ENCODE measurements around the gene TNFSF15.

Gene TNFSF15

DNA sequence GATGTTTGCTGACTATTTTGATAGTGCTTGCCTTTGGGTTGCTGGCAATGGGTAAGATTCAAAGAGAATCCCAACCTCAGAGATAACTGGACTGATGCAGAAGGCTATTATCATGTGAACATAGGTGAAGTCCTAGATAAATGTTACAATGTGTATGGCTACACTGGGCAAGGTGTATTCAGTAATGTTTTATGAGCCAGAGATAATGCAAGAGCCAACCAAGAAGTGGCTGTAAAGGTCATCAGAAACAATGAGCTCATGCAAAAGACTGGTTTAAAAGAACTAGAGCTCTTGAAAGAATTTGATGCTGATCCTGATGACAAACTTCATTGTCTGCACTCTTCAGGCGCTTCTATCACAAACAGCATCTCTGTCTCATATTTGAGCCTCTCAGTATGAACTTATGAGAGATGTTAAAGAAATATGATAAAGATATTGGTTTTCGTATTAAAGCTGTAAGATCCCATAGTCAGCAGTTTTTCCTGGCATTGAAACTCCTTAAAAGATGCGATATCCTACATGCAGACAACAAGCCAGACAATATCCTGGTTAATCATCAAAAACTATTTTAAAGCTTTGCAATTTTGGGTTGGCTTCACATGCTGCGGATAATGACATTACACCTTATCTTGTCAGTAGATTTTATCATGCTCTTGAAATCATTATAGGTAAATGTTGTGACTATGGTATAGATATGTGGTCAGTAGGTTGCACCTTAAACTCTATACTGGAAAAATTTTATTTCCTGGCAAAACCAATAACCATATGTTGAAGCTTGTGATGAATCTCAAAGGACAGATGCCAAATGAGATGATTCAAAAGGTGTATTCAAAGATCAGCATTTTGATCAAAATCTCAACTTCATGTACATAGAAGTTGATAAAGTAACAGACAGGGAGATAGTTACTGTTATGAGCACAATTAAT lies 41.9 kb upstream of the TNFSF15 start (continued):
- TF ChIP-seq ZNF624 (tag by site-specific recombination; IDR thresholded peaks at IDR 0.05), result no peak
- TF ChIP-seq ZNF146 (tag by site-specific recombination; IDR thresholded peaks at IDR 0.05), result no peak
- no peak for TF ChIP-seq YY2 (tag by site-specific recombination; IDR thresholded peaks at IDR 0.05)
- TF ChIP-seq KLF16 (tag by site-specific recombination; IDR thresholded peaks at IDR 0.05), result no peak
- no peak for TF ChIP-seq ZNF211 (tag by site-specific recombination; IDR thresholded peaks at IDR 0.05; ENCODE audit: low read depth)
- TF ChIP-seq ZNF843 (tag by site-specific recombination; IDR thresholded peaks at IDR 0.05), result no peak
- no peak for TF ChIP-seq HOXC10 (CRISPR knock-in tag; IDR thresholded peaks at IDR 0.05)
- TF ChIP-seq, protein P1, sequence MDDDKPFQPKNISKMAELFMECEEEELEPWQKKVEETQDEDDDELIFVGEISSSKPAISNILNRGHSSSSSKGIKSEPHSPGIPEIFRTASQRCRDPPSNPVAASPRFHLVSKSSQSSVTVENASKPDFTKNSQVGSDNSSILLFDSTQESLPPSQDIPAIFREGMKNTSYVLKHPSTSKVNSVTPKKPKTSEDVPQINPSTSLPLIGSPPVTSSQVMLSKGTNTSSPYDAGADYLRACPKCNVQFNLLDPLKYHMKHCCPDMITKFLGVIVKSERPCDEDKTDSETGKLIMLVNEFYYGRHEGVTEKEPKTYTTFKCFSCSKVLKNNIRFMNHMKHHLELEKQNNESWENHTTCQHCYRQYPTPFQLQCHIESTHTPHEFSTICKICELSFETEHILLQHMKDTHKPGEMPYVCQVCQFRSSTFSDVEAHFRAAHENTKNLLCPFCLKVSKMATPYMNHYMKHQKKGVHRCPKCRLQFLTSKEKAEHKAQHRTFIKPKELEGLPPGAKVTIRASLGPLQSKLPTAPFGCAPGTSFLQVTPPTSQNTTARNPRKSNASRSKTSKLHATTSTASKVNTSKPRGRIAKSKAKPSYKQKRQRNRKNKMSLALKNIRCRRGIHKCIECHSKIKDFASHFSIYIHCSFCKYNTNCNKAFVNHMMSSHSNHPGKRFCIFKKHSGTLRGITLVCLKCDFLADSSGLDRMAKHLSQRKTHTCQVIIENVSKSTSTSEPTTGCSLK (tag by site-specific recombination; IDR thresholded peaks at IDR 0.05), result no peak
- no peak for TF ChIP-seq ZNF416 (tag by site-specific recombination; IDR thresholded peaks at IDR 0.05)
- TF ChIP-seq, protein P2, sequence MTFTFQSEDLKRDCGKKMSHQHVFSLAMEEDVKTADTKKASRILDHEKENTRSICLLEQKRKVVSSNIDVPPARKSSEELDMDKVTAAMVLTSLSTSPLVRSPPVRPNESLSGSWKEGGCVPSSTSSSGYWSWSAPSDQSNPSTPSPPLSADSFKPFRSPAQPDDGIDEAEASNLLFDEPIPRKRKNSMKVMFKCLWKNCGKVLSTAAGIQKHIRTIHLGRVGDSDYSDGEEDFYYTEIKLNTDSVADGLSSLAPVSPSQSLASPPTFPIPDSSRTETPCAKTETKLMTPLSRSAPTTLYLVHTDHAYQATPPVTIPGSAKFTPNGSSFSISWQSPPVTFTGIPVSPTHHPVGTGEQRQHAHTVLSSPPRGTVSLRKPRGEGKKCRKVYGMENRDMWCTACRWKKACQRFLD (tag by site-specific recombination; IDR thresholded peaks at IDR 0.05), result no peak
- no peak for TF ChIP-seq ZNF324 (tag by site-specific recombination; IDR thresholded peaks at IDR 0.05)

DNA sequence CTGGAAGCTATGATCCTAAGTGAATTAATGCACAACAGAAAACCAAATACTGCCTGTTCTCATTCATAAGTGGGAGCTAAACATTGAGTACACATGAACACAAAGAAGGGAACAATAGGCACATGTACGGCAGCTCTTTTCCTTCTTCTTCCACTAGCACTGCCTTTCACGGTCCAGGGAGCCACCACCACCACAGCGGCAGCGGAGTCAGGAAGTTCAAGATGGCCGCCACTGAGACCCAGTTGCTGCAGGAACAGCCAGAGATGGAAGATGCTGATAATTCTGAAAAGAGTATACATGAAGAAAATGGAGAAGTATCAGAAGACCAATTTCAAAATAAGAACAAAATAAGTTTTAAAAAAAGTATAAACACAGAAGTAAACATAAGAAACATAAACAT lies 39.5 kb upstream of the TNFSF15 start:
- Histone ChIP-seq H3K4me1 (ENCODE audit: control insufficient read depth, insufficient read depth, low read length) (no peaks in the 10 kb centered on the region), H3K9me3 (ENCODE audit: control insufficient read depth, insufficient read depth, low read depth, low read length) (no peaks in the 10 kb centered on the region), H3K27ac (ENCODE audit: extremely low read depth, low read depth, low read length) (no peak overlapping the region), H3K4me3 (ENCODE audit: low read depth, low read length) (no peak overlapping the region), H3K36me3 (ENCODE audit: control insufficient read depth in 2 of 2, insufficient read depth in 1 of 2, low read length in 2 of 2) (no peaks in the 10 kb centered on the region)
- ChIA-PET CTCF (interaction anchor here (0.6 to 0.7 kb wide), 2 partner anchors 9 to 167 kb away, joined by 3 to 8 read pairs; no protein-coding TSS in a partner anchor), POLR2A (no interaction called here)
- TF ChIP-seq, protein P3, sequence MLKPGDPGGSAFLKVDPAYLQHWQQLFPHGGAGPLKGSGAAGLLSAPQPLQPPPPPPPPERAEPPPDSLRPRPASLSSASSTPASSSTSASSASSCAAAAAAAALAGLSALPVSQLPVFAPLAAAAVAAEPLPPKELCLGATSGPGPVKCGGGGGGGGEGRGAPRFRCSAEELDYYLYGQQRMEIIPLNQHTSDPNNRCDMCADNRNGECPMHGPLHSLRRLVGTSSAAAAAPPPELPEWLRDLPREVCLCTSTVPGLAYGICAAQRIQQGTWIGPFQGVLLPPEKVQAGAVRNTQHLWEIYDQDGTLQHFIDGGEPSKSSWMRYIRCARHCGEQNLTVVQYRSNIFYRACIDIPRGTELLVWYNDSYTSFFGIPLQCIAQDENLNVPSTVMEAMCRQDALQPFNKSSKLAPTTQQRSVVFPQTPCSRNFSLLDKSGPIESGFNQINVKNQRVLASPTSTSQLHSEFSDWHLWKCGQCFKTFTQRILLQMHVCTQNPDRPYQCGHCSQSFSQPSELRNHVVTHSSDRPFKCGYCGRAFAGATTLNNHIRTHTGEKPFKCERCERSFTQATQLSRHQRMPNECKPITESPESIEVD (tag by site-specific recombination; IDR thresholded peaks at IDR 0.05), result no peak
- TF ChIP-seq ZNF555 (tag by site-specific recombination; conservative IDR thresholded peaks at IDR 0.05) (no peak), HOXD13 (CRISPR knock-in tag; IDR thresholded peaks at IDR 0.05; ENCODE audit: borderline replicate concordance) (no peak), ZNF677 (tag by site-specific recombination; IDR thresholded peaks at IDR 0.05) (no peak), ZNF223 (tag by site-specific recombination; IDR thresholded peaks at IDR 0.05) (no peak), ZBTB21 (tag by site-specific recombination; IDR thresholded peaks at IDR 0.05) (no peak), KLF1 (tag by site-specific recombination; IDR thresholded peaks at IDR 0.05) (no peak)
- TF ChIP-seq, protein P4, sequence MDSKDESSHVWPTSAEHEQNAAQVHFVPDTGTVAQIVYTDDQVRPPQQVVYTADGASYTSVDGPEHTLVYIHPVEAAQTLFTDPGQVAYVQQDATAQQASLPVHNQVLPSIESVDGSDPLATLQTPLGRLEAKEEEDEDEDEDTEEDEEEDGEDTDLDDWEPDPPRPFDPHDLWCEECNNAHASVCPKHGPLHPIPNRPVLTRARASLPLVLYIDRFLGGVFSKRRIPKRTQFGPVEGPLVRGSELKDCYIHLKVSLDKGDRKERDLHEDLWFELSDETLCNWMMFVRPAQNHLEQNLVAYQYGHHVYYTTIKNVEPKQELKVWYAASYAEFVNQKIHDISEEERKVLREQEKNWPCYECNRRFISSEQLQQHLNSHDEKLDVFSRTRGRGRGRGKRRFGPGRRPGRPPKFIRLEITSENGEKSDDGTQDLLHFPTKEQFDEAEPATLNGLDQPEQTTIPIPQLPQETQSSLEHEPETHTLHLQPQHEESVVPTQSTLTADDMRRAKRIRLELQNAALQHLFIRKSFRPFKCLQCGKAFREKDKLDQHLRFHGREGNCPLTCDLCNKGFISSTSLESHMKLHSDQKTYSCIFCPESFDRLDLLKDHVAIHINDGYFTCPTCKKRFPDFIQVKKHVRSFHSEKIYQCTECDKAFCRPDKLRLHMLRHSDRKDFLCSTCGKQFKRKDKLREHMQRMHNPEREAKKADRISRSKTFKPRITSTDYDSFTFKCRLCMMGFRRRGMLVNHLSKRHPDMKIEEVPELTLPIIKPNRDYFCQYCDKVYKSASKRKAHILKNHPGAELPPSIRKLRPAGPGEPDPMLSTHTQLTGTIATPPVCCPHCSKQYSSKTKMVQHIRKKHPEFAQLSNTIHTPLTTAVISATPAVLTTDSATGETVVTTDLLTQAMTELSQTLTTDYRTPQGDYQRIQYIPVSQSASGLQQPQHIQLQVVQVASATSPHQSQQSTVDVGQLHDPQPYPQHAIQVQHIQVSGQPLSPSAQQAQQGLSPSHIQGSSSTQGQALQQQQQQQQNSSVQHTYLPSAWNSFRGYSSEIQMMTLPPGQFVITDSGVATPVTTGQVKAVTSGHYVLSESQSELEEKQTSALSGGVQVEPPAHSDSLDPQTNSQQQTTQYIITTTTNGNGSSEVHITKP (tag by site-specific recombination; IDR thresholded peaks at IDR 0.05), result no peak
- TF ChIP-seq, protein P5, sequence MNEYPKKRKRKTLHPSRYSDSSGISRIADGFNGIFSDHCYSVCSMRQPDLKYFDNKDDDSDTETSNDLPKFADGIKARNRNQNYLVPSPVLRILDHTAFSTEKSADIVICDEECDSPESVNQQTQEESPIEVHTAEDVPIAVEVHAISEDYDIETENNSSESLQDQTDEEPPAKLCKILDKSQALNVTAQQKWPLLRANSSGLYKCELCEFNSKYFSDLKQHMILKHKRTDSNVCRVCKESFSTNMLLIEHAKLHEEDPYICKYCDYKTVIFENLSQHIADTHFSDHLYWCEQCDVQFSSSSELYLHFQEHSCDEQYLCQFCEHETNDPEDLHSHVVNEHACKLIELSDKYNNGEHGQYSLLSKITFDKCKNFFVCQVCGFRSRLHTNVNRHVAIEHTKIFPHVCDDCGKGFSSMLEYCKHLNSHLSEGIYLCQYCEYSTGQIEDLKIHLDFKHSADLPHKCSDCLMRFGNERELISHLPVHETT (tag by site-specific recombination; IDR thresholded peaks at IDR 0.05), result no peak
- TF ChIP-seq, protein P6, sequence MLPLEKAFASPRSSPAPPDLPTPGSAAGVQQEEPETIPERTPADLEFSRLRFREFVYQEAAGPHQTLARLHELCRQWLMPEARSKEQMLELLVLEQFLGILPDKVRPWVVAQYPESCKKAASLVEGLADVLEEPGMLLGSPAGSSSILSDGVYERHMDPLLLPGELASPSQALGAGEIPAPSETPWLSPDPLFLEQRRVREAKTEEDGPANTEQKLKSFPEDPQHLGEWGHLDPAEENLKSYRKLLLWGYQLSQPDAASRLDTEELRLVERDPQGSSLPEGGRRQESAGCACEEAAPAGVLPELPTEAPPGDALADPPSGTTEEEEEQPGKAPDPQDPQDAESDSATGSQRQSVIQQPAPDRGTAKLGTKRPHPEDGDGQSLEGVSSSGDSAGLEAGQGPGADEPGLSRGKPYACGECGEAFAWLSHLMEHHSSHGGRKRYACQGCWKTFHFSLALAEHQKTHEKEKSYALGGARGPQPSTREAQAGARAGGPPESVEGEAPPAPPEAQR (tag by site-specific recombination; IDR thresholded peaks at IDR 0.05), result no peak
